ENCODE measurements around the gene RSPO3.

DNA sequence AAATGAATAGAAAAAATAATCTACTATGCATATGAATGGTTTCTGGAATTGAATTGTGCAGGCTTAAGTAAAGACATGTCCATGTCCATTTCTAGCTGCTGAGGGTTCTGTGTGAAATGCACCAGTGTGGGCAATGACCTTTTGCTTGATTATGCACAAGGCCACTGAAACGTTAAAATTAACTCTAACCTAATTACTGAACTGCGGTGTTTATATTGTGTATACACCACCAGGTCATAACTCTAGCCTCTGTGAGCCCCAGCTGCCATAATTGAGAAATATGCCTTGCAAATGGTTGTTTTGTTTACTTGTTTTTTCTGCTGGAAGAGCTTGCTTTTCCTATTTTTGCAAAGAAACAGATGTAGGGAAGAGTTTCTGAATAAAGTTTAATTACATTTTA is 46.1 kb downstream of the RSPO3 start:
- TF ChIP-seq JUND (IDR thresholded peaks at IDR 0.05) (no peak), TAF1 (conservative IDR thresholded peaks at IDR 0.05) (no peak), RAD21 (IDR thresholded peaks at IDR 0.05) (no peak)
- TF ChIP-seq, protein P1, sequence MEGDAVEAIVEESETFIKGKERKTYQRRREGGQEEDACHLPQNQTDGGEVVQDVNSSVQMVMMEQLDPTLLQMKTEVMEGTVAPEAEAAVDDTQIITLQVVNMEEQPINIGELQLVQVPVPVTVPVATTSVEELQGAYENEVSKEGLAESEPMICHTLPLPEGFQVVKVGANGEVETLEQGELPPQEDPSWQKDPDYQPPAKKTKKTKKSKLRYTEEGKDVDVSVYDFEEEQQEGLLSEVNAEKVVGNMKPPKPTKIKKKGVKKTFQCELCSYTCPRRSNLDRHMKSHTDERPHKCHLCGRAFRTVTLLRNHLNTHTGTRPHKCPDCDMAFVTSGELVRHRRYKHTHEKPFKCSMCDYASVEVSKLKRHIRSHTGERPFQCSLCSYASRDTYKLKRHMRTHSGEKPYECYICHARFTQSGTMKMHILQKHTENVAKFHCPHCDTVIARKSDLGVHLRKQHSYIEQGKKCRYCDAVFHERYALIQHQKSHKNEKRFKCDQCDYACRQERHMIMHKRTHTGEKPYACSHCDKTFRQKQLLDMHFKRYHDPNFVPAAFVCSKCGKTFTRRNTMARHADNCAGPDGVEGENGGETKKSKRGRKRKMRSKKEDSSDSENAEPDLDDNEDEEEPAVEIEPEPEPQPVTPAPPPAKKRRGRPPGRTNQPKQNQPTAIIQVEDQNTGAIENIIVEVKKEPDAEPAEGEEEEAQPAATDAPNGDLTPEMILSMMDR (IDR thresholded peaks at IDR 0.05; ENCODE audit: low read depth, low read length, missing input control), result no peak
- TF ChIP-seq, protein P2, sequence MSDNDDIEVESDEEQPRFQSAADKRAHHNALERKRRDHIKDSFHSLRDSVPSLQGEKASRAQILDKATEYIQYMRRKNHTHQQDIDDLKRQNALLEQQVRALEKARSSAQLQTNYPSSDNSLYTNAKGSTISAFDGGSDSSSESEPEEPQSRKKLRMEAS (IDR thresholded peaks at IDR 0.05), result no peak
- TF ChIP-seq, protein P3, sequence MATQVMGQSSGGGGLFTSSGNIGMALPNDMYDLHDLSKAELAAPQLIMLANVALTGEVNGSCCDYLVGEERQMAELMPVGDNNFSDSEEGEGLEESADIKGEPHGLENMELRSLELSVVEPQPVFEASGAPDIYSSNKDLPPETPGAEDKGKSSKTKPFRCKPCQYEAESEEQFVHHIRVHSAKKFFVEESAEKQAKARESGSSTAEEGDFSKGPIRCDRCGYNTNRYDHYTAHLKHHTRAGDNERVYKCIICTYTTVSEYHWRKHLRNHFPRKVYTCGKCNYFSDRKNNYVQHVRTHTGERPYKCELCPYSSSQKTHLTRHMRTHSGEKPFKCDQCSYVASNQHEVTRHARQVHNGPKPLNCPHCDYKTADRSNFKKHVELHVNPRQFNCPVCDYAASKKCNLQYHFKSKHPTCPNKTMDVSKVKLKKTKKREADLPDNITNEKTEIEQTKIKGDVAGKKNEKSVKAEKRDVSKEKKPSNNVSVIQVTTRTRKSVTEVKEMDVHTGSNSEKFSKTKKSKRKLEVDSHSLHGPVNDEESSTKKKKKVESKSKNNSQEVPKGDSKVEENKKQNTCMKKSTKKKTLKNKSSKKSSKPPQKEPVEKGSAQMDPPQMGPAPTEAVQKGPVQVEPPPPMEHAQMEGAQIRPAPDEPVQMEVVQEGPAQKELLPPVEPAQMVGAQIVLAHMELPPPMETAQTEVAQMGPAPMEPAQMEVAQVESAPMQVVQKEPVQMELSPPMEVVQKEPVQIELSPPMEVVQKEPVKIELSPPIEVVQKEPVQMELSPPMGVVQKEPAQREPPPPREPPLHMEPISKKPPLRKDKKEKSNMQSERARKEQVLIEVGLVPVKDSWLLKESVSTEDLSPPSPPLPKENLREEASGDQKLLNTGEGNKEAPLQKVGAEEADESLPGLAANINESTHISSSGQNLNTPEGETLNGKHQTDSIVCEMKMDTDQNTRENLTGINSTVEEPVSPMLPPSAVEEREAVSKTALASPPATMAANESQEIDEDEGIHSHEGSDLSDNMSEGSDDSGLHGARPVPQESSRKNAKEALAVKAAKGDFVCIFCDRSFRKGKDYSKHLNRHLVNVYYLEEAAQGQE (IDR thresholded peaks at IDR 0.05), result no peak
